Psoas muscle (tissue), 8 donors: Measurements from ENCODE around the gene GTF2F2. TPM values are rescaled to one million over a fixed set of nuclear protein-coding genes. Genes with fewer than 3 reads are reported as not detected.
A peak's percentile ranks its signal among the peaks of the same experiment; 100 is the strongest.

ENCODE experiments used
- ATAC-seq, 4 donors: fragments of 200-7000 bp; cut with Tn5 transposase; one replicate each; pipeline ENCODE4 v1.9.1; 2020; ENCODE audit warnings: moderate library complexity in 3 of 4, mild to moderate bottlenecking in 2 of 4
- DNase-seq, 2 donors: peaks; one replicate each; pipeline ENCODE4 v3.0.0-alpha.2; 2020
- H3K27ac ChIP-seq: fragments of 200-600 bp; one replicate; pipeline ENCODE4 v1.8.0; 2022
- H3K27me3 ChIP-seq, 3 donors: fragments of 200-600 bp in 1 of 3; one replicate each; pipeline versions ENCODE4 v1.6.1 to v1.8.0; 2013 to 2022; ENCODE audit warnings: low read length in 2 of 3, mild to moderate bottlenecking in 2 of 3, moderate library complexity in 1 of 3; ENCODE audit not compliant: insufficient read depth in 3 of 3
- H3K36me3 ChIP-seq, 2 donors: fragments of 200-600 bp in 1 of 2; one replicate each; pipeline versions ENCODE4 v1.6.1 to v1.8.0; 2013 to 2022; ENCODE audit warnings: low read depth in 1 of 2, mild to moderate bottlenecking in 1 of 2, moderate library complexity in 1 of 2; ENCODE audit not compliant: insufficient read depth in 1 of 2
- H3K4me1 ChIP-seq: fragments of 200-600 bp; one replicate; pipeline ENCODE4 v1.8.0; 2022
- H3K4me3 ChIP-seq: fragments of 200-600 bp; one replicate; pipeline ENCODE4 v1.8.0; 2022; ENCODE audit warnings: mild to moderate bottlenecking
- H3K9me3 ChIP-seq: fragments of 200-600 bp; one replicate; pipeline ENCODE4 v1.8.0; 2022
- WGBS, 3 donors: extraction: QIAGEN DNeasy Blood & Tissue Kit; methylation state at CpG; one replicate each; pipeline versions ENCODE4 v1.1.6 to v1.1.7; 2013; 5-methylcytosine and 5-hydroxymethylcytosine counted together
- intact Hi-C, 2 donors: fragments of 100-400 bp; cut with DNase I; formaldehyde crosslinking; loops; one replicate each; pipeline versions ENCODE4 v1.11.0 to v1.14.2; 2022
- polyA plus RNA-seq, 3 donors: library from polyadenylated mRNA; stranded (reverse); fragments of 200-250 nt; gene quantifications; one replicate each; pipeline ENCODE4 v1.2.3, GENCODE V29; 2013
- total RNA-seq, 4 donors: library from RNA; stranded (reverse); fragmentation: NEBNext Ultra II Directional in 2 of 4; extraction: Animal tissue kit (Norgen Biotek cat#: 25700) in 2 of 4; gene quantifications; one replicate each; pipeline versions ENCODE4 v1.2.1 to v1.2.4, GENCODE V29; 2021 to 2023
- TF ChIP-seq, protein P1 (sequence below): fragments of 200-600 bp; IDR thresholded peaks from one replicate; pipeline ENCODE4 v1.8.0; 2022; ENCODE audit warnings: antibody characterized with exemption
- donor health status: healthy with polysubstance abuse.
- donor health status: DM: no; HTN: no; CAD: no; lungs with moderate emphysema.
- donor health status: Bipolar disorder and iron deficiency.
- donor health status: healthy.
- donor health status: DM: yes; HTN: yes; CAD: no.
- donor health status: DM: no; HTN: no; CAD: no.
- donor health status: DM: no; HTN: no; CAD: no.
- donor health status: DM: yes; HTN: yes; CAD: no.

GTF2F2 gene
- total and polyA plus RNA-seq, 7 donors: 12.9 to 23.5 (median 19.2) TPM

DNA sequence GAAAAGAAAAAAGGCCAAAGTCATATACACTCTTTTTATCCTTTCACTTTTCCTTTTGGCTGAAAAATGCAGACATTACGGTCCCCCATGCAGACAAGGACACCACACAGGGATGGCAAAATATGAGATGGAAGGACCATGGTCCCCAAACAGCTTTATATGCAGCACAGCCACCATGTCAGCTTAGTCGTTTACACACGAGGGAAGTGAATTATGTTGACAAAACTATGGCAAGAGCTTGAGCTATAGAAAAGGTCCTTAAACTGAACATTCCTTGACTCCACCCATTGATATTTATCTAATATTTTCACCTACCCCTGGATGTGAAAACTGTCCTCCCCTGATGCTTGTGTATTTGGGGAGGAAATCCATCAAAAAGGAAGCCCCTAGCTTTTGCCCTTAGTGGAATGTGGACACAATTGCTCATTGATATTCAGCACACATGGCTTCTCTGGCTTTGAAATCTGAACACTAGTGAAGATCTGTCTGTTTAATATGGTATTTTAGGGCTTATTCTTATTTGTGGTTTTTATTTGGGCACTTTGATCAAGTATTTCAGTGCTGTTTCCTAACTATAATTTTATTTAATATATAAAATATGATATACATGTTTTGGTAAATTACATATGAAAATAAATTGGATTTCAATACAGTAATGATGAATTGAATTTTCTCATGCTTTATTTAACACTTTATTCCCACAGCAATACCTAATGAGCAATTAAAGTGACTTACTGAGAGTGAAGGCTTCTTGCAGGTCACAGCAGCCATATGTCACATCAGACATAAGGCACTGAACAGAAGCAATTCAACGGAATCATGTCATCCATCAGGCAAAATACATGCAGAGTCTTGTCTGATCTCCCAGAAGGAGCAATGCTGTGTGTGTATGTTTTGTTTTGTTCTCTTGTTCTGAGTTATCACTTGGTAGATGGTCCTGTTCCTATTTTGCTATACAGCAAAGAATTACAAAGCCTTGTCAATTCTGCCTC is 6.8 kb upstream of the GTF2F2 start:
- DNase-seq: no peak
- TF ChIP-seq, protein P1, sequence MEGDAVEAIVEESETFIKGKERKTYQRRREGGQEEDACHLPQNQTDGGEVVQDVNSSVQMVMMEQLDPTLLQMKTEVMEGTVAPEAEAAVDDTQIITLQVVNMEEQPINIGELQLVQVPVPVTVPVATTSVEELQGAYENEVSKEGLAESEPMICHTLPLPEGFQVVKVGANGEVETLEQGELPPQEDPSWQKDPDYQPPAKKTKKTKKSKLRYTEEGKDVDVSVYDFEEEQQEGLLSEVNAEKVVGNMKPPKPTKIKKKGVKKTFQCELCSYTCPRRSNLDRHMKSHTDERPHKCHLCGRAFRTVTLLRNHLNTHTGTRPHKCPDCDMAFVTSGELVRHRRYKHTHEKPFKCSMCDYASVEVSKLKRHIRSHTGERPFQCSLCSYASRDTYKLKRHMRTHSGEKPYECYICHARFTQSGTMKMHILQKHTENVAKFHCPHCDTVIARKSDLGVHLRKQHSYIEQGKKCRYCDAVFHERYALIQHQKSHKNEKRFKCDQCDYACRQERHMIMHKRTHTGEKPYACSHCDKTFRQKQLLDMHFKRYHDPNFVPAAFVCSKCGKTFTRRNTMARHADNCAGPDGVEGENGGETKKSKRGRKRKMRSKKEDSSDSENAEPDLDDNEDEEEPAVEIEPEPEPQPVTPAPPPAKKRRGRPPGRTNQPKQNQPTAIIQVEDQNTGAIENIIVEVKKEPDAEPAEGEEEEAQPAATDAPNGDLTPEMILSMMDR: no peak
- Histone ChIP-seq H3K4me3 (no peak overlapping the region), H3K4me1 (no peaks in the 10 kb centered on the region), H3K27ac (no peak overlapping the region), H3K27me3 (no peaks in the 10 kb centered on the region), H3K9me3 (no peaks in the 10 kb centered on the region), H3K36me3 (no peaks in the 10 kb centered on the region)
- whole genome bisulfite sequencing, 3 donors: 56 to 65% (median 62%) methylated on average over 4 of the region's 4 CpGs
- intact Hi-C loops: no loop called here
- no peak for ATAC-seq

DNA sequence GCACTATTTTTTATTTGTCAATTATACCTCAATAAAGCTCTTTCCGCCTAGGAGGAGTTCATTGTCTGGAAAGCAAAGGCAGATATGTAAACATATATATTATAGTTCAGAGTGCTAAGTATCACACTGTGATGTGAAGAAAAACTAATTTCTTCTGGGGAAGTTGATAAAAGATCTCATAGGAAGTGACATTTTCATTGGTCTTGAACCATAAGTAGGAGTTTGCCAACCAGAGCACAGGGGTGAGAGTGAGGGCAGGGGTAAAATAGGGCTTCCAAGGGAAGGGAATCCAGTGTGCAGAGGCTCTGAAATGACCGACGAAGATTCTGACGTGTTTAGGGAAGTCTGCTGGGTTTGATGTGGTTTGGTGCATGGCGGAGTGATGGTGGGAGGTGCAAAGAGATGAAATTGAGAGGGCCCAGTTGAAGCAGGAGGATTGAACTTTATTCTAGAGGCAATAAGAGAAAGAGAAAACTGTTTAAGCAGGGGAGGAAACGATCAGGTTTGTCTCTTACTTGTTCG is 780 bp upstream of the GTF2F2 start:
- peak in 1 of 4 donors; percentile 7 for ATAC-seq
- DNase-seq: no peak
- H3K4me1 ChIP-seq: peaks cover 12% of the 10 kb centered on the region
- H3K9me3 ChIP-seq: no peaks in the 10 kb centered on the region
- TF ChIP-seq, protein P1: no peak
- H3K27me3 ChIP-seq: no peaks in the 10 kb centered on the region
- peak overlapping the region; percentile 87 for H3K4me3 ChIP-seq
- no peaks in the 10 kb centered on the region for H3K36me3 ChIP-seq
- intact Hi-C loops: loop anchor here in 1 of 2 donors (5.0 kb wide), 1 partner anchor 72 kb away; no protein-coding TSS in a partner anchor
- 14 to 15% (median 14%) methylated on average over 7 of the region's 7 CpGs for WGBS, 3 donors
- peak overlapping the region; percentile 82 for H3K27ac ChIP-seq

DNA sequence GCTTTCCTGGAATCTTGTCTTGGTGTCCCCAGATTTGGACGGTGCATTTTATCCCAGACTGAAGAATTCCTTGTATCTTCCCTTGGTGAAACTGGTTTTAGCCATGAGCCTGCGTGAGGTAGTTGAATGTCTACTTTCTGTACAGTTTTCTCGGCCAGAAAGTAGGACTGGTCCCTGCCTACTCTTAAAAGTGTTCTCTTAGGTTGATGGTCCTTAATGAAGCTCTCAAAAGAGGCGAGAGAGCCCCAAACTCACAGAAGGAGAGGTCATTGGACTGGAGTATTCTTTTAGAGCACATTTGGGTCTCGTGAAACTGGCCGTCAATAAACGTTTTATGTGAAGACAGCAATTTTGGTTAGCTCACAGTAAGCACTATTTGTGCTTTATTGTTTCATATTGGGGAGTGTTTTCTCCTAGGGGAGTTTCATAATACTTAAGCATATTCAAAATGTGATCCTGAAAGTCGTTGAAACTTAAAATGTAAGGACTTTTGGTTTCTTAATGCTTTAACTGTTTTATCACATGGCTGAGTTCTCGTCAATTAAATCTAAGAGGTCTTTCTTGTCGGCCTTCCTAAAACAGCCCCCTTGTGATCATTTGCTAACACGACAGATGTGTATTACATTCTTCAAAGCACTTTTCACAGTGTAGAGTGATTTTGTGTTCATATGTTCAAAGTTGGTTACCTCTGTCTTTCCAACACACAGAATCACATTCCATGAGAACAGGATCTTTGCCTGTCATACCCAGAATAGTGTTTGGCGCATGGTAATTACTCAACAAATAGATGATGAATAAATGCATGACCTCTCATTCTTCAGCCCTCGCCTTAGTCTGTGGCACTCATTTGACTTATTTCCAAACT is 889 bp downstream of the GTF2F2 start:
- Histone ChIP-seq H3K4me1 (peaks cover 12% of the 10 kb centered on the region), H3K27ac (peak overlapping the region; percentile 82), H3K9me3 (no peaks in the 10 kb centered on the region), H3K36me3 (no peaks in the 10 kb centered on the region), H3K4me3 (peak overlapping the region; percentile 87), H3K27me3 (no peaks in the 10 kb centered on the region)
- TF ChIP-seq, protein P1: no peak
- intact Hi-C loops: loop anchor here in 1 of 2 donors (5.0 kb wide), 1 partner anchor 161 kb away; no protein-coding TSS in a partner anchor
- ATAC-seq (peak in 1 of 4 donors; percentile 11), DNase-seq (no peak)
- WGBS, 3 donors: 9 to 11% (median 10%) methylated on average over 13 of the region's 13 CpGs

DNA sequence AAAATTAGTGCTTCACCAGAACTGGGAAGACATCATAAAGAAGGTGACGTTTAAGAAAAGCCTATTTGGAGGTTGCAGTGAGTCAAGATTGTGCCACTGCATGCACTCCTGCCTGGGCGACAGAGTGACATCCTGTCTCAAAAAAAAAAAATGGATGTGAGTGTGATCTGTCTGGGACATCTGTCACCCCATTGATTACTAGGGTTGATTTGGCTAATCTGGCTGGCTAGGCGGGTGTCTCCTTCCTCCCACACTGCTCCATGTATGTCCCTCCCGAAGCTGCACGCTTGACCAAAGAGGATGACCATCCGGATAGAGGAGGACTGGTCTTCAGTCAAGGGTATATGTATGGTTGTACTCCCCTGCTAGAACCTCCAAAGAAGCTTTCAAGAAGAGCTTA is 2.6 kb downstream of the GTF2F2 start:
- ATAC-seq: no peak
- no peak overlapping the region for H3K4me3 ChIP-seq
- intact Hi-C loops: loop anchor here in 1 of 2 donors (5.0 kb wide), 1 partner anchor 159 kb away; no protein-coding TSS in a partner anchor
- WGBS, 3 donors: 86 to 92% (median 90%) methylated on average over 6 of the region's 6 CpGs
- no peaks in the 10 kb centered on the region for H3K9me3 ChIP-seq
- no peak for DNase-seq
- TF ChIP-seq, protein P1: no peak
- no peak overlapping the region for H3K27ac ChIP-seq
- no peaks in the 10 kb centered on the region for H3K36me3 ChIP-seq
- H3K27me3 ChIP-seq: no peaks in the 10 kb centered on the region
- peaks cover 12% of the 10 kb centered on the region for H3K4me1 ChIP-seq
